Ishikawa (cell line): Measurements from ENCODE around the gene CLMN.

Source experiments
- EP300 ChIP-seq: IDR thresholded peaks from 2 replicates; pipeline ENCODE4 v1.6.1; 2012; ENCODE audit warnings: borderline replicate concordance
- MAX ChIP-seq: IDR thresholded peaks from 2 replicates; pipeline ENCODE4 v1.6.1; 2012
- REST ChIP-seq: IDR thresholded peaks from 2 replicates; pipeline ENCODE4 v1.6.1; 2012; ENCODE audit warnings: low read depth, mild to moderate bottlenecking
- TEAD4 ChIP-seq: IDR thresholded peaks from 2 replicates; pipeline ENCODE4 v1.6.1; 2012
- ZBTB7A ChIP-seq: IDR thresholded peaks from 2 replicates; pipeline ENCODE4 v1.6.1; 2012; ENCODE audit warnings: low read depth

GRCh38 chr14:95248432-95248831, 71.3 kb downstream of the CLMN start:
- TF ChIP-seq TEAD4 (no peak), REST (no peak), ZBTB7A (no peak), EP300 (no peak), MAX (no peak)
